Keratinocyte (primary cell): ENCODE data around the gene HBQ1. TPM values are rescaled to one million over a fixed set of nuclear protein-coding genes. Genes with fewer than 3 reads are reported as not detected.

Experiments
- DNase-seq: peaks from one replicate; pipeline ENCODE4 v3.0.0-alpha.2; 2011; ENCODE audit warnings: low read depth, missing footprints, low spot score
- FAIRE-seq: peaks from 2 replicates; lab custom pipeline; 2011; peaks lifted over from hg19 to GRCh38; lab: Jason Lieb, UNC
- H2AFZ ChIP-seq: 2 replicates; pipeline ENCODE4 v1.6.0; 2012; ENCODE audit warnings: low read length, control low read depth, inconsistent platforms; ENCODE audit not compliant: control insufficient read depth
- H3K27ac ChIP-seq: 2 replicates; pipeline ENCODE4 v1.5.1; 2011; ENCODE audit warnings: low read length; ENCODE audit not compliant: control insufficient read depth, insufficient read depth
- H3K27me3 ChIP-seq: 3 replicates; pipeline ENCODE4 v1.6.0; 2011; ENCODE audit warnings: low read length; ENCODE audit not compliant: control insufficient read depth, insufficient read depth; ENCODE audit errors: extremely low read depth
- H3K36me3 ChIP-seq, 2 experiments: 2 replicates in 1 of 2; 3 replicates in 1 of 2; pipeline ENCODE4 v1.5.1; 2011; ENCODE audit warnings: low read length in 2 of 2, mild to moderate bottlenecking in 1 of 2; ENCODE audit not compliant: control insufficient read depth in 2 of 2, insufficient read depth in 2 of 2; ENCODE audit errors: extremely low read depth in 1 of 2
- H3K4me1 ChIP-seq: 3 replicates; pipeline ENCODE4 v1.5.1; 2011; ENCODE audit warnings: low read length; ENCODE audit not compliant: control insufficient read depth, insufficient read depth; ENCODE audit errors: extremely low read depth
- H3K4me2 ChIP-seq: 3 replicates; pipeline ENCODE4 v1.6.0; 2011; ENCODE audit warnings: low read depth, low read length; ENCODE audit not compliant: control insufficient read depth, insufficient read depth; ENCODE audit errors: extremely low read depth
- H3K4me3 ChIP-seq, 3 experiments: fragments of 200-600 bp in 1 of 3; sonication (generic) in 1 of 3; 2 replicates in 2 of 3; 3 replicates in 1 of 3; pipeline ENCODE4 v1.5.1; 2011 to 2016; ENCODE audit warnings: low read length in 3 of 3, mild to moderate bottlenecking in 3 of 3, control low read depth in 2 of 3, inconsistent platforms in 1 of 3, low read depth in 1 of 3, mixed read lengths in 1 of 3, mixed run types in 1 of 3, moderate library complexity in 1 of 3; ENCODE audit not compliant: control insufficient read depth in 2 of 3, insufficient read depth in 2 of 3; ENCODE audit errors: extremely low read depth in 1 of 3
- H3K79me2 ChIP-seq: 2 replicates; pipeline ENCODE4 v1.6.0; 2012; ENCODE audit warnings: low read length; ENCODE audit not compliant: control insufficient read depth, insufficient read depth
- H3K9ac ChIP-seq: 3 replicates; pipeline ENCODE4 v1.6.0; 2011; ENCODE audit warnings: low read length; ENCODE audit not compliant: control insufficient read depth, insufficient read depth; ENCODE audit errors: extremely low read depth
- H3K9me1 ChIP-seq: 3 replicates; pipeline ENCODE4 v1.6.0; 2011; ENCODE audit warnings: low read length; ENCODE audit not compliant: control insufficient read depth, insufficient read depth; ENCODE audit errors: extremely low read depth
- H3K9me3 ChIP-seq: 2 replicates; pipeline ENCODE4 v1.5.1; 2012; ENCODE audit warnings: low read depth, low read length; ENCODE audit not compliant: control insufficient read depth
- H4K20me1 ChIP-seq: 3 replicates; pipeline ENCODE4 v1.6.0; 2011; ENCODE audit warnings: low read length; ENCODE audit not compliant: control insufficient read depth, insufficient read depth; ENCODE audit errors: extremely low read depth
- CTCF ChIP-seq, 3 experiments: IDR thresholded peaks in 1 of 3; conservative IDR thresholded peaks in 1 of 3; optimal IDR thresholded peaks in 1 of 3; 2 replicates in 2 of 3; 3 replicates in 1 of 3; pipeline versions ENCODE3 to v1.5.1; 2011; ENCODE audit warnings: low read length in 3 of 3, mild to moderate bottlenecking in 3 of 3, moderate library complexity in 2 of 3, control low read depth in 1 of 3, inconsistent platforms in 1 of 3; ENCODE audit not compliant: insufficient read depth in 2 of 3; ENCODE audit errors: extremely low read depth in 1 of 3
- EZH2 ChIP-seq: IDR thresholded peaks from one replicate; pipeline ENCODE4 v1.6.1; 2012; ENCODE audit warnings: inconsistent platforms, mild to moderate bottlenecking, low read length, moderate library complexity
- dilution Hi-C: fragments of 300-500 bp; cut with MboI; formaldehyde crosslinking; loops from one replicate; pipeline ENCODE4 v1.7.0; 2020; ENCODE audit warnings: low sequenced_read_pairs; ENCODE audit not compliant: extremely low pct_ligation_motif_present
- polyA plus RNA-seq, 5 experiments: library from polyadenylated mRNA; depleted of rRNA in 3 of 5; stranded (reverse) in 3 of 5; stranded (forward) in 1 of 5; unstranded in 1 of 5; fragments of >200 nt; gene quantifications; 1 replicate in 1 of 5; 2 replicates in 3 of 5; 3 replicates in 1 of 5; pipeline versions ENCODE4 v1.2.1 to v1.2.3, GENCODE V29; 2011 to 2012; ENCODE audit warnings: missing spikeins in 2 of 5, low read depth in 1 of 5, low replicate concordance in 1 of 5

The HBQ1 gene
- polyA plus RNA-seq, 1 donor (not counting 4 experiments of a cell fraction or from before 2014, with no cell fraction given), result 0.13 TPM

DNA sequence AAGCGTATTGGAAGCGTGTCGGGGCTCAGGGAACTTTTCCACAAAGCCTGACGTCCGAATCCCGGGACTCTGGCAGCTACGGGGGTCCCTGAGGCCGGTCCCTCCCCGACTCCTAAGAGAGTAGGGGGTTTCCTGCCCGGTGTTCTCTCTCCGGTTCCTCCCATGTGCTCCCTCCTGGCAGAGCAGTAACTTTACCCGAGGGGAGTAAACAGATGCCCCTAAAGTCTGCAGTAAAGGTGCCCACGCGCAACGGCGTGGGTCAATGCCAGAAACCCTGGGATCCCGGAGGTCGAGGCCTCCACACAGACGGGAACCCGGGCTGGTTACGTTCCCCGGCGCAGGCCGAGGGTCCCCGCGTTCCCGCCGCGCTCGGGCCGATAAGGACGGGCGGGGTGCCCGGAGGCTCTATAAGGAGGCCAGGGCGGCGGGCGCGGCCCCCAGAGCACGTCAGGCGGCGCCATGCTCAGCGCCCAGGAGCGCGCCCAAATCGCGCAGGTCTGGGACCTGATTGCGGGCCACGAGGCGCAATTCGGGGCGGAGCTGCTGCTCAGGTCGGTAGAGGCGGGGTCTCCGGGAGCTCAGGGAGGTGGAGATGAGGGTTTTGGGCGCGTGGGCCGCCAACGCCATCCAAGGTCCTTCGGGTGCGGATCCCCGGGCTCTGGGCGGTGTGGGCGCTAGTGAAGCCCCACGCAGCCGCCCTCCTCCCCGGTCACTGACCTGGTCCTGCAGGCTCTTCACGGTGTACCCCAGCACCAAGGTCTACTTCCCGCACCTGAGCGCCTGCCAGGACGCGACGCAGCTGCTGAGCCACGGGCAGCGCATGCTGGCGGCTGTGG, 14.5 kb upstream of the HBQ1 start, which contains the start of gene HBM:
Gene HBM (plus strand): TSS at position 440 of the 836 bp plus-strand sequence. CDS start 20 bp downstream, at position 460.
- Histone ChIP-seq H4K20me1 (peaks cover 4% of the 10 kb centered on the region), H3K27me3 (peaks cover 47% of the 10 kb centered on the region), H3K9me3 (no peaks in the 10 kb centered on the region), H3K27ac (no peak within 1 kb of the TSS), H3K36me3 (no peaks in the 10 kb centered on the region), H3K79me2 (no peaks in the 10 kb centered on the region), H3K9ac (no peak within 1 kb of the TSS), H3K4me2 (peak within 1 kb of the TSS; percentile 16), H2AFZ (no peak within 1 kb of the TSS), H3K4me3 (peak within 1 kb of the TSS in 1 of 3 experiments; percentile 20), H3K9me1 (no peaks in the 10 kb centered on the region), H3K4me1 (peaks cover 7% of the 10 kb centered on the region)
- TF ChIP-seq CTCF (optimal IDR thresholded peaks at IDR 0.05 in 1 of 3, IDR thresholded peaks at IDR 0.05 in 1 of 3, conservative IDR thresholded peaks at IDR 0.05 in 1 of 3; ENCODE audit: extremely low read depth in 1 of 3, insufficient read depth in 2 of 3, low read length in 3 of 3) (no peak), EZH2 (peak; percentile 94)
- dilution Hi-C loops, result no loop called here
- no peak for FAIRE-seq
- DNase-seq, result no peak

DNA sequence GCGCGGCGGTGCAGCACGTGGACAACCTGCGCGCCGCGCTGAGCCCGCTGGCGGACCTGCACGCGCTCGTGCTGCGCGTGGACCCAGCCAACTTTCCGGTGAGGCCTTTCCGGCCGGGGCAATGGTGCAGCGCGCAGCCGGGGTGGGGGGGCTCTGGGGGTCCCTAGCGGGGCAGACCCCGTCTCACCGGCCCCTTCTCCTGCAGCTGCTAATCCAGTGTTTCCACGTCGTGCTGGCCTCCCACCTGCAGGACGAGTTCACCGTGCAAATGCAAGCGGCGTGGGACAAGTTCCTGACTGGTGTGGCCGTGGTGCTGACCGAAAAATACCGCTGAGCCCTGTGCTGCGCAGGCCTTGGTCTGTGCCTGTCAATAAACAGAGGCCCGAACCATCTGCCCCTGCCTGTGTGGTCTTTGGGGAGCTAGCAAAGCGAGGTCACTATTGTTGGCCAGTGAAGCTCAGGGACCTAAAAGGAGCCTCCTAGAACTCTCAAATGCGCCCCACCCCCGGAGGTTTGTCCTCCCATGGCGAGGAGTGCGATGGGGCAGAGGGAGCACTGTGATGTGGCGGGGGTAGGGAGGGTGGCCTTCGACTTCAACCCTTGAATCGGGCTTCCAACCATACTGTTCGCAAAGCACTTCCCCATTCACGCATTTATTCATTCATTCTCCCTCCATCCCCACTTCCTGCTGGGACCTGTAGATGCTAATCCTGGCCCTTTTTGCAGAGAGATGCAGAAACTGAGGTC, 13.7 kb upstream of the HBQ1 start:
- Histone ChIP-seq H3K9me3 (no peaks in the 10 kb centered on the region), H4K20me1 (peaks cover 4% of the 10 kb centered on the region), H2AFZ (no peak overlapping the region), H3K27ac (no peak overlapping the region), H3K9me1 (no peaks in the 10 kb centered on the region), H3K27me3 (peaks cover 46% of the 10 kb centered on the region), H3K4me1 (peaks cover 7% of the 10 kb centered on the region), H3K36me3 (no peaks in the 10 kb centered on the region), H3K4me2 (no peak overlapping the region), H3K79me2 (no peaks in the 10 kb centered on the region), H3K9ac (no peak overlapping the region), H3K4me3 (no peak overlapping the region)
- FAIRE-seq (no peak), DNase-seq (no peak)
- dilution Hi-C loops, result no loop called here
- TF ChIP-seq CTCF (optimal IDR thresholded peaks at IDR 0.05 in 1 of 3, IDR thresholded peaks at IDR 0.05 in 1 of 3, conservative IDR thresholded peaks at IDR 0.05 in 1 of 3; ENCODE audit: extremely low read depth in 1 of 3, insufficient read depth in 2 of 3, low read length in 3 of 3) (no peak), EZH2 (peak; percentile 84)
